Activated CD8-positive, alpha-beta memory T cell treated with anti-CD3 and anti-CD28 coated beads, Interleukin-2, amount 50 U/mL, for 1 hour (primary cell): Measurements from ENCODE around the gene ZFP64.
A peak's percentile ranks its signal among the peaks of the same experiment; 100 is the strongest.
"Not testable (repeated sequence)": the region's sequence is repeated elsewhere in the genome, so short reads cannot be mapped to it uniquely, and the experiment has no call there.

Source experiments
- DNase-seq: peaks from one replicate; pipeline ENCODE4 v3.0.0-alpha.2; 2020; ENCODE audit errors: extremely low read depth

Gene ZFP64

GRCh38 chr20:52191132-52191915, at the start of gene ZFP64:
TSS of gene ZFP64 (minus strand) at chr20:52191779. CDS start at chr20:52191636, 143 bp downstream.
- DNase-seq = peak; percentile 10

GRCh38 chr20:52240802-52241201, 49.2 kb upstream of the ZFP64 start:
- DNase-seq = no peak

GRCh38 chr20:52239102-52239501, 47.5 kb upstream of the ZFP64 start:
- no peak for DNase-seq

- no peak for DNase-seq
Measured at GRCh38 chr20:52236292-52236691, 44.7 kb upstream of the ZFP64 start.

GRCh38 chr20:52235129-52235528, 43.5 kb upstream of the ZFP64 start:
- DNase-seq = no peak

- DNase-seq = no peak
Measured at GRCh38 chr20:52234302-52235045, 42.9 kb upstream of the ZFP64 start.

GRCh38 chr20:52231230-52231746, 39.7 kb upstream of the ZFP64 start:
- DNase-seq = no peak

- no peak for DNase-seq
Measured at GRCh38 chr20:52230409-52230808, 38.8 kb upstream of the ZFP64 start.

- not testable (repeated sequence) for DNase-seq
Measured at GRCh38 chr20:52229346-52229745, 37.8 kb upstream of the ZFP64 start.

- DNase-seq = no peak
Measured at GRCh38 chr20:52226370-52226769, 34.8 kb upstream of the ZFP64 start.

GRCh38 chr20:52224920-52225319, 33.3 kb upstream of the ZFP64 start:
- no peak for DNase-seq

- not testable (repeated sequence) for DNase-seq
Measured at GRCh38 chr20:52221362-52221761, 29.8 kb upstream of the ZFP64 start.

GRCh38 chr20:52220891-52221290, 29.3 kb upstream of the ZFP64 start:
- not testable (repeated sequence) for DNase-seq

- DNase-seq = no peak
Measured at GRCh38 chr20:52219441-52219840, 27.9 kb upstream of the ZFP64 start.

GRCh38 chr20:52217689-52218395, 26.3 kb upstream of the ZFP64 start:
- DNase-seq = no peak

- DNase-seq = no peak
Measured at GRCh38 chr20:52213995-52214394, 22.4 kb upstream of the ZFP64 start.

- DNase-seq = no peak
Measured at GRCh38 chr20:52212943-52213342, 21.4 kb upstream of the ZFP64 start.

GRCh38 chr20:52210037-52210990, 18.7 kb upstream of the ZFP64 start:
- no peak for DNase-seq

- no peak for DNase-seq
Measured at GRCh38 chr20:52209154-52209571, 17.6 kb upstream of the ZFP64 start.

- DNase-seq = no peak
Measured at GRCh38 chr20:52207020-52207810, 15.6 kb upstream of the ZFP64 start.
